Effector memory CD8-positive, alpha-beta T cell (primary cell): ENCODE measurements around the gene C6orf58.

Experiments
- ATAC-seq: fragments of 150-1000 bp; cut with Tn5 transposase; replicated peaks from 2 replicates; pipeline ENCODE4 v1.10.0; 2021; ENCODE audit warnings: mild to moderate bottlenecking, moderate library complexity
- DNase-seq, 3 experiments: peaks; one replicate each; pipeline ENCODE4 v3.0.0; 2021
- H3K27ac Mint-ChIP-seq, 2 donors: one replicate each; pipeline ENCODE4 v1.8.0; 2022; ENCODE audit warnings: mild to moderate bottlenecking in 2 of 2, mixed read lengths in 2 of 2, moderate library complexity in 2 of 2
- H3K27me3 Mint-ChIP-seq, 2 donors: one replicate each; pipeline ENCODE4 v1.8.0; 2022; ENCODE audit warnings: mixed read lengths in 2 of 2
- H3K36me3 Mint-ChIP-seq: one replicate; pipeline ENCODE4 v1.8.0; 2022; ENCODE audit warnings: mild to moderate bottlenecking, moderate library complexity, mixed read lengths; ENCODE audit not compliant: insufficient read depth
- H3K4me1 Mint-ChIP-seq, 2 donors: one replicate each; pipeline ENCODE4 v1.8.0; 2022; ENCODE audit warnings: low read depth in 2 of 2, mixed read lengths in 2 of 2
- H3K4me3 Mint-ChIP-seq, 2 donors: one replicate each; pipeline ENCODE4 v1.8.0; 2022; ENCODE audit warnings: mild to moderate bottlenecking in 2 of 2, mixed read lengths in 2 of 2, moderate library complexity in 2 of 2
- H3K9me3 Mint-ChIP-seq, 2 donors: one replicate each; pipeline ENCODE4 v1.8.0; 2022; ENCODE audit warnings: mixed read lengths in 2 of 2
- total RNA-seq, 9 experiments: gene quantifications; one replicate each; lab custom pipeline; 2026; lab: John Stamatoyannopoulos, UW

Gene C6orf58
- total RNA-seq, result 0 to 0.39 (median 0) reads per million in 9 experiments

GRCh38 chr6:127576874-127577273 is at the start of gene C6orf58:
Gene C6orf58, plus strand, starts transcription at chr6:127577174. Its CDS starts 12 bp downstream, at chr6:127577186.
- H3K36me3 Mint-ChIP-seq, result no peaks in the 10 kb centered on the region
- peaks cover 14 to 23% of the 10 kb centered on the region in 2 donors for H3K27me3 Mint-ChIP-seq
- H3K4me3 Mint-ChIP-seq, result no peak within 1 kb of the TSS

GRCh38 chr6:127533011-127533410 is 44.0 kb upstream of the C6orf58 start:
- Mint-ChIP-seq H3K27ac (no peak overlapping the region), H3K4me3 (no peak overlapping the region), H3K36me3 (no peaks in the 10 kb centered on the region), H3K4me1 (no peaks in the 10 kb centered on the region), H3K9me3 (no peaks in the 10 kb centered on the region), H3K27me3 (peaks cover 29 to 34% of the 10 kb centered on the region in 2 donors)
- DNase-seq (no peak), ATAC-seq (no peak)

More at GRCh38 chr6:127576874-127577273, at the start of gene C6orf58:
- H3K27ac Mint-ChIP-seq, result no peak within 1 kb of the TSS
- ATAC-seq (no peak), DNase-seq (no peak)
- no peaks in the 10 kb centered on the region for H3K9me3 Mint-ChIP-seq
- no peaks in the 10 kb centered on the region for H3K4me1 Mint-ChIP-seq

- Mint-ChIP-seq H3K9me3 (no peaks in the 10 kb centered on the region), H3K4me3 (no peak overlapping the region), H3K27ac (no peak overlapping the region), H3K4me1 (no peaks in the 10 kb centered on the region), H3K27me3 (peaks cover 24 to 34% of the 10 kb centered on the region in 2 donors), H3K36me3 (no peaks in the 10 kb centered on the region)
- DNase-seq (no peak), ATAC-seq (no peak)
Observed at GRCh38 chr6:127533736-127534135, 43.2 kb upstream of the C6orf58 start.

- no peak overlapping the region for H3K27ac Mint-ChIP-seq
- no peaks in the 10 kb centered on the region for H3K4me1 Mint-ChIP-seq
- no peak for DNase-seq
- no peak for ATAC-seq
- peaks cover 16 to 32% of the 10 kb centered on the region in 2 donors for H3K27me3 Mint-ChIP-seq
- H3K36me3 Mint-ChIP-seq, result no peaks in the 10 kb centered on the region
- no peaks in the 10 kb centered on the region for H3K9me3 Mint-ChIP-seq
- no peak overlapping the region for H3K4me3 Mint-ChIP-seq
Observed at GRCh38 chr6:127538750-127539264, 38.2 kb upstream of the C6orf58 start.

- DNase-seq, result no peak
- ATAC-seq, result peak; percentile 56
- Mint-ChIP-seq H3K27me3 (peaks cover 16 to 28% of the 10 kb centered on the region in 2 donors), H3K36me3 (no peaks in the 10 kb centered on the region), H3K9me3 (no peaks in the 10 kb centered on the region), H3K4me1 (no peaks in the 10 kb centered on the region), H3K4me3 (no peak overlapping the region), H3K27ac (no peak overlapping the region)
Observed at GRCh38 chr6:127539272-127539671, 37.7 kb upstream of the C6orf58 start.

- Mint-ChIP-seq H3K27me3 (peaks cover 27 to 34% of the 10 kb centered on the region in 2 donors), H3K9me3 (no peaks in the 10 kb centered on the region), H3K4me1 (no peaks in the 10 kb centered on the region), H3K4me3 (no peak overlapping the region), H3K36me3 (no peaks in the 10 kb centered on the region), H3K27ac (no peak overlapping the region)
- DNase-seq (no peak), ATAC-seq (no peak)
Observed at GRCh38 chr6:127547215-127547614, 29.8 kb upstream of the C6orf58 start.

GRCh38 chr6:127547904-127548649 is 28.9 kb upstream of the C6orf58 start:
- no peaks in the 10 kb centered on the region for H3K4me1 Mint-ChIP-seq
- H3K9me3 Mint-ChIP-seq, result no peaks in the 10 kb centered on the region
- H3K27ac Mint-ChIP-seq, result no peak overlapping the region
- H3K27me3 Mint-ChIP-seq, result peaks cover 30 to 37% of the 10 kb centered on the region in 2 donors
- no peak overlapping the region for H3K4me3 Mint-ChIP-seq
- ATAC-seq (no peak), DNase-seq (no peak)
- no peaks in the 10 kb centered on the region for H3K36me3 Mint-ChIP-seq

GRCh38 chr6:127550403-127550802 is 26.6 kb upstream of the C6orf58 start:
- H3K27me3 Mint-ChIP-seq, result peaks cover 26 to 37% of the 10 kb centered on the region in 2 donors
- DNase-seq (no peak), ATAC-seq (no peak)
- H3K36me3 Mint-ChIP-seq, result no peaks in the 10 kb centered on the region
- no peaks in the 10 kb centered on the region for H3K9me3 Mint-ChIP-seq
- H3K4me3 Mint-ChIP-seq, result no peak overlapping the region
- H3K27ac Mint-ChIP-seq, result no peak overlapping the region
- no peaks in the 10 kb centered on the region for H3K4me1 Mint-ChIP-seq

- Mint-ChIP-seq H3K9me3 (no peaks in the 10 kb centered on the region), H3K4me3 (no peak overlapping the region), H3K27me3 (peaks cover 26 to 54% of the 10 kb centered on the region in 2 donors), H3K4me1 (no peaks in the 10 kb centered on the region), H3K36me3 (no peaks in the 10 kb centered on the region), H3K27ac (no peak overlapping the region)
- DNase-seq, result no peak
- no peak for ATAC-seq
Observed at GRCh38 chr6:127554435-127555006, 22.5 kb upstream of the C6orf58 start.

- ATAC-seq, result no peak
- Mint-ChIP-seq H3K27me3 (peaks cover 9 to 32% of the 10 kb centered on the region in 2 donors), H3K36me3 (no peaks in the 10 kb centered on the region), H3K4me3 (no peak overlapping the region), H3K4me1 (no peaks in the 10 kb centered on the region), H3K9me3 (no peaks in the 10 kb centered on the region), H3K27ac (no peak overlapping the region)
- DNase-seq, result no peak
Observed at GRCh38 chr6:127561660-127562059, 15.3 kb upstream of the C6orf58 start.

- ATAC-seq (no peak), DNase-seq (no peak)
- H3K9me3 Mint-ChIP-seq, result no peaks in the 10 kb centered on the region
- no peak overlapping the region for H3K4me3 Mint-ChIP-seq
- no peaks in the 10 kb centered on the region for H3K36me3 Mint-ChIP-seq
- no peaks in the 10 kb centered on the region for H3K4me1 Mint-ChIP-seq
- no peak overlapping the region for H3K27ac Mint-ChIP-seq
- peaks cover 6 to 18% of the 10 kb centered on the region in 2 donors for H3K27me3 Mint-ChIP-seq
Observed at GRCh38 chr6:127564761-127565160, 12.2 kb upstream of the C6orf58 start.

- no peak for ATAC-seq
- no peak for DNase-seq
- Mint-ChIP-seq H3K27ac (no peak overlapping the region), H3K36me3 (no peaks in the 10 kb centered on the region), H3K4me3 (no peak overlapping the region), H3K9me3 (no peaks in the 10 kb centered on the region), H3K4me1 (no peaks in the 10 kb centered on the region), H3K27me3 (peaks cover 6 to 13% of the 10 kb centered on the region in 2 donors)
Observed at GRCh38 chr6:127566119-127566518, 10.9 kb upstream of the C6orf58 start.

- Mint-ChIP-seq H3K27me3 (peaks cover 6 to 12% of the 10 kb centered on the region in 2 donors), H3K4me3 (no peak overlapping the region), H3K9me3 (no peaks in the 10 kb centered on the region), H3K27ac (no peak overlapping the region), H3K4me1 (no peaks in the 10 kb centered on the region), H3K36me3 (no peaks in the 10 kb centered on the region)
- DNase-seq (no peak), ATAC-seq (no peak)
Observed at GRCh38 chr6:127566651-127567050, 10.3 kb upstream of the C6orf58 start.

- ATAC-seq, result no peak
- no peak for DNase-seq
- Mint-ChIP-seq H3K4me3 (no peak overlapping the region), H3K4me1 (no peaks in the 10 kb centered on the region), H3K27ac (no peak overlapping the region), H3K36me3 (no peaks in the 10 kb centered on the region), H3K27me3 (peaks cover 5 to 9% of the 10 kb centered on the region in 2 donors), H3K9me3 (no peaks in the 10 kb centered on the region)
Observed at GRCh38 chr6:127567476-127567875, 9.5 kb upstream of the C6orf58 start.
